ENCODE data around the gene F11R. TPM values are rescaled to one million over a fixed set of nuclear protein-coding genes. Genes with fewer than 3 reads are reported as not detected.
"Not testable (repeated sequence)": the region's sequence is repeated elsewhere in the genome, so short reads cannot be mapped to it uniquely, and the experiment has no call there.

Gene F11R
- polyA plus RNA-seq, 10 donors: 8.2 to 24.1 (median 16.4) TPM

DNA sequence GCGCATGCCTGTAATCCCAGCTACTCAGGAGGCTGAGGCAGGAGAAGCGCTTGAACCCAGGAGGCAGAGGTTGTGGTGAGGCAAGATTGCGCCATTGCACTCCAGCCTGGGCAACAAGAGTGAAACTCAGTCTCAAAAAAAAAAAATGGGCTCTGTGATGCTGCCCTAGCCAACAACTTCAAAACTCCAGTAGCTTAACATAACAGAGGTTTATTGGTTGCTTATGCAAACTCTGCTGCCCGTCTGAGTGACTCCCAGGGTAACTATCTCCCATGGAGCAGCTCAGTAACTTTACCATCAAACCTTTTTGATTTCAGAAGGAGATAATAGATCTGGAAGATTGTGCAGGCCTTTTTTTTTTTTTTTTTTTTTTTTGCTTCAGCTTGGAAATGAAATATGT, 47.5 kb downstream of the F11R start:
- no peak for DNase-seq

DNA sequence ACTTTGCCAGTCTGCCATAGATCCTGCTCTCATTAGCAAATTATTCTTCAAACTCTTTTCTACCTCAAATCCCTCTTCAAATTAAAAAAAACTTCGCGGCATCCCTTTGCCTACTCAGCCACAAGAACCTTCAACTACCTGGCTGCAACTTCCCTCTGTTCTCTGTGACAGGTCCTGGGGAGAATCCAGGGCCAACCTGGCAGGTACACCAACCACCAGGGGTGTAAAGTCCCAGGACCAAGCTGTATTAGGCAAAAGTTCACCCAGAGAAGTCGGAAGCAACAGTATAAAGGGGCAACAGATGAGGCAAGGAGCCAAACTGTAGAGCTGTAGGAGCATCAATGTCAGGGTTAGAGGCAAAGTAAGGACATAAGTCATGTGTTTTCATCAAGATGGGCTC, 48.0 kb downstream of the F11R start:
- DNase-seq: no peak

- DNase-seq: no peak
Observed at GRCh38 chr1:160971618-160972056, 49.3 kb downstream of the F11R start.

- no peak for DNase-seq
Observed at GRCh38 chr1:160963521-160963920, 57.4 kb downstream of the F11R start.

GRCh38 chr1:160961419-160961818, 59.5 kb downstream of the F11R start:
- DNase-seq: no peak

- DNase-seq: no peak
Observed at GRCh38 chr1:160956966-160957365, 64.0 kb downstream of the F11R start.

DNA sequence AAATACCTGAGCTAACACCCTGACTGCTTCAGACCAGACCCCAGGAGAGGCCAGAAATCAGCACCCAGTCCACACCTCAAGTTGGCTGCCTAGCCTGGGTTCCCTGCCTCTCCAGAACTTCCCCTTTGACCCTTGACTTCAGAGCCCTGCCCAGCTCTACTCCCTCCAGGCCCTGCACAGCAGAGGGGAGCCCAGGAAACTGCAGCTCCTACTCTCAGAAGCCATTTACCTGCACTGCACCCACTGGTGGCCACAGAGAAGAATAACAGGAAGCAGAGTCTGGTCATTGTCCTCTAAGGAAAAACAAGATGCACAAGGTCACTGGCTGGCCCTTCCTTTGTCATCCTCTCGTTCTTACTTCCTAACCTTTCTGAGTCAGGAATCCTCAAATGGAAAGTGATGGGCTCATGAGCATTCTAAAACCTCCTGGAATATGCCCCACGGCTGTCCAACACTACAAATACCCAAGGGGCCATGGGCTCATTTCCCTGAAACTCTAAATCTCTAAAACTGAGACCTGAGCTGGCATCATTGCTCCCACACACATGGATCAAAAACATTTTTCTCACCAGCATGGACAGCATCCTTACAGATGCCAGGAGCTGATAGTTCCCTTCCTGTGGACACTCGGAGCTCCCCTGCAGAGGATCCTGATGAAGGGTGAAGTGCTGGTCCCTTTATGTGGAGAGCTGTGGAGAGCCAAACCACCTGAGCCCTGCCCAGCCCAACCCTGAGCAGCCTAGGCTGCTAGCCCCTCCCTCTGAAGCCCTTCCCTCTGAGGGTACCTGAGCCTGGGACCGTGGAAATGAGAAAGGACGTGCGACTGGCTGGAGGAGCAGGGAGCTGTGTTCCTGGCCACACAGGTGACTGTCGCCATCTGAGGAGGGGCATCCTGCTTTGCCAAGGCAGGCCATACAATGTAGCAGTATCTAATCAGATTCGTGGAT, 66.5 kb downstream of the F11R start, which contains the start of gene ITLN2:
TSS of gene ITLN2 (minus strand) at position 652 of the 947 bp plus-strand sequence. CDS start at position 584, 68 bp downstream.
- DNase-seq: peak in 1 of 3 donors; percentile 12

- DNase-seq: peak in 1 of 3 donors; percentile 11
Observed at GRCh38 chr1:160953030-160953429, 67.9 kb downstream of the F11R start.

DNA sequence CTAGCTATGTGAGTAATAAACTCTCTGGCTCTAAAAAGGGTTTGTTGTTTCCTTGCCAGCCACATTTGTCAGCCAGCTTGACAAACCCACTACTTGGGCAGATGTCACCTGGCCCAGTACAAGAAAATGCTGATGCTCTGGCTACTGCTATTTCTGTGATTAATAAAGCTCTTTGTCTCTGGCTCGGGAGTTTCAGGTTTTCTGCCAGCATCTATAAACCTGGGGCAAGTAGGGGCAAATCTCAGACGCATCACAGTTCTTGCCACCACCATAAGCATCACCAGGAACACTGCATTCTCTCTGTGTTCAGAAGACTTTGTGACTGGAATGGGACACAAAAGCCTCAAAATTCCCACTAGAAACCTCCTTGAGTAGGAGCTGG, 68.8 kb downstream of the F11R start:
- DNase-seq: no peak

DNA sequence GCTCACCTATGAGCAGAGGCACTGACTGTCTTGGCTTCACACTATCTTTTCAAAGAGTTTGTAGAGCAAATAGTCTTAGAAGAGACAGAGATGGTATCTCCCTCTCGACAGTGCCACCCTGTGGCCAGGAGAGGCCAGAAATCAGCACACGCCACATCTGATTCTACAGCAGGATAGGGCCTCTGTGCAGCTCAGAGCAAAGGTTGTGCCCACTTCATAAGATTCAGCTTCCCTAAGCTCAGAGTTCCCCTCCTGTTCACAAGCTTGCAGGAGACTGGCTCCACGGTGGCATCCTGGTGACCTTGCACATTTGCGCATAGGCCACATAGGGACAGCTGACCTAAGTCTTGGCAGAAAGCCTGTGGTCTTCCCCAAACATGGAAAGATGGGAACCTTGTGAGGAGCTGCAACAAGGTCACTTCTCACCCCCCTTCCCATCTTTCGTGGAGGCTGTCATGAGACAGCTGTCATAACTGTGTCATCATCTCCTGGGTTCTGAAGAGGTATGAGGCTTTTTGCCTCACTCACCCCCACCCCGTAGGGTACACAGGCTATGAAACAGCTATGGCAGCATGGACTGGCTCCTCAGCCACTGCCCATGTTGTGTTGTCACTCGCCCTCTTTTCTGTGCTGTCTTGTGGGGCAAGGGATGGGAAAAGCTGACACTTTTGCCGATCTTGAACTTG, 69.4 kb downstream of the F11R start:
- DNase-seq: peak; percentile 23 to 53 (median 43)

GRCh38 chr1:160950657-160951056, 70.3 kb downstream of the F11R start:
- no peak for DNase-seq

GRCh38 chr1:160949881-160950280, 71.1 kb downstream of the F11R start:
- no peak for DNase-seq

DNA sequence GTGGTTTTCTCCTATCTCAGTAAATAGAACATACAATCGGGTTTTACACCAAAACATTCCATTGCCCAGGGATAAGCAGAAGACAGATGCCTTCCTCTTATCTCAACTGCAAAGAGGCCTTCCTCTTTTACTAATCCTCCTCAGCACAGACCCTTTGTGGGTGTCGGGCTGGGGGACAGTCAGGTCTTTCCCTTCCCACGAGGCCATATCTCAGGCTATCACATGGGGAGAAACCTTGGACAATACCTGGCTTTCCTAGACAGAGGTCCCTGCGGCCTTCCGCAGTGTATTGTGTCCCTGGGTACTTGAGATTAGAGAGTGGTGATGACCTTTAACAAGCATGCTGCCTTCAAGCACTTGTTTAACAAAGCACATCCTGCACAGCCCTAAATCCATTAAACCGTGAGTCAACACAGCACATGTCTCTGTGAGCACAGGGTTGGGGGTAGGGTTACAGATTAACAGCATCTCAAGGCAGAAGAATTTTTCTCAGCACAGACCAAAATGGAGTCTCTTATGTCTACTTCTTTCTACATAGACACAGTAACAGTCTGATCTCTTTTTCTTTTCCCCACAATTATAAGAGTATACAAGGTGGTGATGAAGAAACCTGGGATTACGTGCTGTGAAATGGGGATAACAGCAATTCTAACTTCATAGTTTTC, 71.6 kb downstream of the F11R start:
- DNase-seq: not testable (repeated sequence)

DNA sequence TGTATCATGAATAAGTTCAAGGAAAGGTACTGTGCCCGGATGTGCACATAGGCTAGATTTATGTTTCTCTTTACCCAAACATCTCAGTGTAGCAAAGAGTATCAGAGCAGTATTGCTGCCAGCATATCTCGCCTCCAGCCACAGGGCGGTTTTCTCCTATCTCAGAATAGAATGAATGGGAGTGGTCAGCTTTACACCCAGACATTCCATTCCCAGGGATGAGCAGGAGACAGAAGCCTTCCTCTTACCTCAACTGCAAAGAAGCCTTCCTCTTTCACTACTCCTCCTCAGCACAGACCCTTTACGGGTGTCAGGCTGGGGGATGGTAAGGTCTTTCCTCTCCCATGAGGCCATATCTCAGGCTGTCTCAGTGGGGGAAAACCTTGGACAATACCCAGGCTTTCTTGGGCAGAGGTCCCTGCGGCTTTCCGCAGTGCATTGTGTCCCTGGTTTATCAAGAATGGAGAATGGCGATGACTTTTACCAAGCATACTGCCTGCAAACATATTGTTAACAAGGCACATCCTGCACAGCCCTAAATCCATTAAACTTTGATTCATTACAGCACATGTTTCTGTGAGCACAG, 73.7 kb downstream of the F11R start:
- DNase-seq: not testable (repeated sequence)

DNA sequence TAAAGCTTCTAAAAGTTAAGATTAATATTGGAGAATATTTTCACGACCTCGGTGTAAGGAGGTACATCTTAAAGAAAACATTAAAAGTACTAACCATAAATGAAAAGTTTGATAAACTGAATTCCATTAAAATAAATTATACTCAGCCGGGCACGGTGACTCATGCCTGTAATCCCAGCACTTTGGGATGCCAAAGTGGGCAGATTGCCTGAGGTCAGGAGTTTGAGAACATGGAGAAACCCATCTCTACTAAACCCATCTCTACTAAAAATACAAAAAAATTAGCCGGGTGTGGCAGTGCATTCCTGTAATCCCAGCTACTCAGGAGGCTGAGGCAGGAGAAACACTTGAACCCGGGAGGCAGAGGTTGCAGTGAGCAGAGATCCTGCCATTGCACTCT, 75.1 kb downstream of the F11R start:
- DNase-seq: not testable (repeated sequence)

Other genes starting within 250 kb of the F11R start
- gene LY9, start 225.0 kb downstream of the F11R start, polyA plus RNA-seq (ENCODE audit: insufficient read length in 10 of 10): 1 to 10 TPM in 1 of 10 donors, under 1 TPM in 9; 0.04 to 5.1 (median 0.24) TPM
- gene CD244, start 158.3 kb downstream of the F11R start, polyA plus RNA-seq (ENCODE audit: insufficient read length in 10 of 10): under 1 TPM; 0.07 to 0.62 (median 0.34) TPM
- under 1 TPM in 4 of 10 donors, not detected in 6; 0.13 to 0.48 (median 0.41) TPM for gene ITLN1, start 136.0 kb downstream of the F11R start, polyA plus RNA-seq (ENCODE audit: insufficient read length in 10 of 10)
- under 1 TPM in 2 of 10 donors, not detected in 8; 0.24 TPM for gene ITLN2, start 66.3 kb downstream of the F11R start, polyA plus RNA-seq (ENCODE audit: insufficient read length in 10 of 10)
- gene TSTD1, start 17.8 kb upstream of the F11R start, polyA plus RNA-seq (ENCODE audit: insufficient read length in 10 of 10): 10 to 100 TPM; 21.1 to 31.3 (median 25.8) TPM
- 10 to 100 TPM; 30.7 to 42.9 (median 34.0) TPM for gene USF1, start 24.8 kb upstream of the F11R start, polyA plus RNA-seq (ENCODE audit: insufficient read length in 10 of 10)
- gene ARHGAP30, start 48.7 kb upstream of the F11R start, polyA plus RNA-seq (ENCODE audit: insufficient read length in 10 of 10): 10 to 100 TPM in 1 of 10 donors, 1 to 10 TPM in 9; 2.1 to 12.3 (median 2.7) TPM
- gene NECTIN4, start 68.4 kb upstream of the F11R start, polyA plus RNA-seq (ENCODE audit: insufficient read length in 10 of 10): 1 to 10 TPM in 2 of 10 donors, under 1 TPM in 5, not detected in 3; 0.11 to 8.0 (median 0.18) TPM
- 1 to 10 TPM in 4 of 10 donors, under 1 TPM in 6; 0.43 to 1.8 (median 0.89) TPM for gene KLHDC9, start 77.2 kb upstream of the F11R start, polyA plus RNA-seq (ENCODE audit: insufficient read length in 10 of 10)
- gene PFDN2, start 96.9 kb upstream of the F11R start, polyA plus RNA-seq (ENCODE audit: insufficient read length in 10 of 10): 10 to 100 TPM; 52.6 to 81.9 (median 62.9) TPM
- gene NIT1, start 97.0 kb upstream of the F11R start, polyA plus RNA-seq (ENCODE audit: insufficient read length in 10 of 10): 10 to 100 TPM; 25.5 to 33.3 (median 29.0) TPM
- gene DEDD, start 111.5 kb upstream of the F11R start, polyA plus RNA-seq (ENCODE audit: insufficient read length in 10 of 10): 10 to 100 TPM; 36.0 to 47.4 (median 44.5) TPM
- gene UFC1, start 132.8 kb upstream of the F11R start, polyA plus RNA-seq (ENCODE audit: insufficient read length in 10 of 10): 100 to 1,000 TPM in 5 of 10 donors, 10 to 100 TPM in 5; 93.2 to 118 (median 101) TPM
- gene USP21, start 138.3 kb upstream of the F11R start, polyA plus RNA-seq (ENCODE audit: insufficient read length in 10 of 10): 10 to 100 TPM; 24.5 to 33.2 (median 27.3) TPM
- gene PPOX, start 145.3 kb upstream of the F11R start, polyA plus RNA-seq (ENCODE audit: insufficient read length in 10 of 10): 10 to 100 TPM; 15.2 to 29.1 (median 19.1) TPM
- gene B4GALT3, start 156.4 kb upstream of the F11R start, polyA plus RNA-seq (ENCODE audit: insufficient read length in 10 of 10): 10 to 100 TPM; 18.2 to 29.4 (median 23.3) TPM
- 10 to 100 TPM in 8 of 10 donors, 1 to 10 TPM in 2; 6.8 to 23.6 (median 11.8) TPM for gene ADAMTS4, start 177.9 kb upstream of the F11R start, polyA plus RNA-seq (ENCODE audit: insufficient read length in 10 of 10)
- gene NDUFS2, start 181.2 kb upstream of the F11R start, polyA plus RNA-seq (ENCODE audit: insufficient read length in 10 of 10): 100 to 1,000 TPM; 115 to 160 (median 139) TPM
- 10 to 100 TPM; 14.9 to 26.2 (median 19.6) TPM for gene FCER1G, start 194.1 kb upstream of the F11R start, polyA plus RNA-seq (ENCODE audit: insufficient read length in 10 of 10)
- gene APOA2, start 202.5 kb upstream of the F11R start, polyA plus RNA-seq (ENCODE audit: insufficient read length in 10 of 10): 10 to 100 TPM in 1 of 10 donors, 1 to 10 TPM in 1, under 1 TPM in 1, not detected in 7; 0.55 to 10.5 (median 2.2) TPM
- 10 to 100 TPM in 3 of 10 donors, 1 to 10 TPM in 7; 8.7 to 11.3 (median 9.4) TPM for gene TOMM40L, start 204.9 kb upstream of the F11R start, polyA plus RNA-seq (ENCODE audit: insufficient read length in 10 of 10)
- gene NR1I3, start 217.1 kb upstream of the F11R start, polyA plus RNA-seq (ENCODE audit: insufficient read length in 10 of 10): 1 to 10 TPM in 3 of 10 donors, under 1 TPM in 7; 0.58 to 1.4 (median 0.75) TPM
- under 1 TPM; 0.19 to 0.63 (median 0.36) TPM for gene PCP4L1, start 237.6 kb upstream of the F11R start, polyA plus RNA-seq (ENCODE audit: insufficient read length in 10 of 10)

Measured in muscle of back (tissue), 11 donors.